BLaER1 treated with 17β-estradiol and CSF1 and Interleukin-3, amounts not matched to agents 10 nM and 100 nM (cell line): ENCODE measurements around the gene DNAH2.

Experiments used
- H3K27ac ChIP-seq, 11 experiments: shearing (Covaris generic); formaldehyde crosslinking; 2 replicates each; pipeline ENCODE4 v1.8.1; 2022
- H3K27me3 ChIP-seq, 11 experiments: shearing (Covaris generic); formaldehyde crosslinking; 2 replicates each; pipeline ENCODE4 v1.8.1; 2022
- H3K36me3 ChIP-seq, 11 experiments: shearing (Covaris generic); formaldehyde crosslinking; 2 replicates each; pipeline ENCODE4 v1.8.1; 2022
- H3K4me1 ChIP-seq, 10 experiments: shearing (Covaris generic); formaldehyde crosslinking; 2 replicates each; pipeline ENCODE4 v1.8.1; 2022
- H3K4me2 ChIP-seq, 11 experiments: shearing (Covaris generic); formaldehyde crosslinking; 2 replicates each; pipeline ENCODE4 v1.8.1; 2022
- H3K4me3 ChIP-seq, 10 experiments: shearing (Covaris generic); formaldehyde crosslinking; 2 replicates each; pipeline ENCODE4 v1.8.1; 2022
- H3K9ac ChIP-seq, 11 experiments: shearing (Covaris generic); formaldehyde crosslinking; 2 replicates each; pipeline ENCODE4 v1.8.1; 2022
- H3K9me3 ChIP-seq, 11 experiments: shearing (Covaris generic); formaldehyde crosslinking; replicated peaks in 1 of 11; 2 replicates each; pipeline ENCODE4 v1.8.1; 2022
- H4K20me1 ChIP-seq, 11 experiments: shearing (Covaris generic); formaldehyde crosslinking; 2 replicates each; pipeline ENCODE4 v1.8.1; 2022
- Cebpa-rat ChIP-seq, 11 experiments: shearing (Covaris generic); IDR thresholded peaks; 2 replicates each; pipeline ENCODE4 v1.8.1; 2022

DNAH2 gene

DNA sequence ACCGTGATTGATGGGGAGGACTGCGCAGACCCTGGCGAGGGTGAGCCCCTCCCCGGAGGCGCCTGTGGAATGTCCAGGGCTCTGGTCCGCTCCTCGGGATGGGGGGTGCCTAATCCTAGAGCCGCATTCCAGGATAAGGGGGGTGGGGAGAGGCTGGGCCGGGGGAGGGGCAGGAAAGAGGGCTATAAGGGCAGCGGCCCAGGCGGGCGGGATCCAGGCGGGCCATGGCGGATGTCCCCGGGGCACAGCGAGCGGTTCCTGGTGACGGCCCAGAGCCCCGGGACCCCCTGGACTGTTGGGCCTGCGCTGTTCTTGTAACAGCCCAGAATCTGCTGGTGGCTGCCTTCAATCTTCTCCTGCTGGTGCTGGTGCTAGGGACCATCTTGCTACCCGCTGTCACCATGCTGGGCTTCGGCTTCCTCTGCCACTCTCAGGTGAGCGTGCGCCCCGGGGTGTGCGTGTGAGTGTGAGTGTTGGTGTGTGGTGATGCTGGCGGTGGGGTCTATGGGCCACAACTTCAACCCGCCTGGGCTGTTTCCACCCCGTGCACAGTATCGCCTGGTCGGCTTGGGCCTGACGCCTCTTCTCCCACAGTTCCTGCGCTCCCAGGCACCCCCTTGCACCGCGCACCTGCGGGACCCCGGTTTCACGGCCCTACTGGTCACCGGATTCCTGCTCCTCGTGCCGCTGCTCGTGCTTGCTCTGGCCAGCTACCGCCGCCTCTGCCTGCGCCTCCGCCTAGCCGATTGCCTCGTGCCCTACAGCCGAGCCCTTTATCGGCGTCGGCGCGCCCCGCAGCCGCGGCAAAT, 137.5 kb downstream of the DNAH2 start, which contains the start of gene TMEM88:
TSS of gene TMEM88 (plus strand) at position 216 of the 809 bp plus-strand sequence. CDS start at position 225, 9 bp downstream.
- peak within 1 kb of the TSS; percentile 57 to 82 (median 73); a peak in 19 of 20 replicates for H3K4me3 ChIP-seq
- peak within 1 kb of the TSS; percentile 87 to 97 (median 94) for H3K9ac ChIP-seq
- H3K27me3 ChIP-seq = no peaks in the 10 kb centered on the region
- H4K20me1 ChIP-seq = peaks cover 26 to 56% (median 33%) of the 10 kb centered on the region in 11 experiments; a peak in 21 of 22 replicates
- peak within 1 kb of the TSS; percentile 80 to 99 (median 96); a peak in 21 of 22 replicates for H3K27ac ChIP-seq
- TF ChIP-seq Cebpa-rat (IDR thresholded peaks at IDR 0.05) = no peak
- H3K9me3 ChIP-seq = no peaks in the 10 kb centered on the region
- peak within 1 kb of the TSS; percentile 91 to 100 (median 98) for H3K4me2 ChIP-seq
- H3K36me3 ChIP-seq = peaks cover 47 to 68% (median 63%) of the 10 kb centered on the region in 11 experiments
- H3K4me1 ChIP-seq = peaks cover 46 to 64% (median 55%) of the 10 kb centered on the region in 10 experiments

DNA sequence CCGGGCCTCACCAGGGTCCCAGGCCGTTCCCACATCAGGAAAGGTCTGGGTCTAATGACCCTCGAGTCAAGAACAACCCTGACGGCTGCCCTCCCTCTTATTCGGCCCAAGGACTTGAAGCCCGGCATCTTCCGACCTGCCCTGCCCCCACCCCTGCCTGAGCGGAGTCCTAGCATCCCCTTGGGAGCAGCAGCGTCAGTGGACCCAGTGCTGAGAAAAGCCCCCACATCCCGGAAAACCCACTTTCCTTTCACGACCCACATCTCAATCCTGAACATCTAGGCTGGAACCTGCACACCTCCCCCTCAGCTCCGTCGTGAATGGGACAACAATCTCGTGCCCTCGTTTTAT, 138.1 kb downstream of the DNAH2 start:
- Histone ChIP-seq H3K9ac (peak overlapping the region; percentile 87 to 97 (median 94); a peak in 21 of 22 replicates), H3K9me3 (no peaks in the 10 kb centered on the region), H3K27ac (peak overlapping the region in 10 of 11 experiments; percentile 89 to 99 (median 96); a peak in 19 of 22 replicates), H3K4me3 (peak overlapping the region; percentile 57 to 82 (median 73); a peak in 17 of 20 replicates), H3K4me1 (peaks cover 46 to 63% (median 54%) of the 10 kb centered on the region in 10 experiments), H3K27me3 (no peaks in the 10 kb centered on the region), H3K36me3 (peaks cover 42 to 68% (median 62%) of the 10 kb centered on the region in 11 experiments), H3K4me2 (peak overlapping the region; percentile 91 to 100 (median 98)), H4K20me1 (peaks cover 20 to 50% (median 27%) of the 10 kb centered on the region in 11 experiments; a peak in 21 of 22 replicates)
- TF ChIP-seq Cebpa-rat (IDR thresholded peaks at IDR 0.05) = no peak

DNA sequence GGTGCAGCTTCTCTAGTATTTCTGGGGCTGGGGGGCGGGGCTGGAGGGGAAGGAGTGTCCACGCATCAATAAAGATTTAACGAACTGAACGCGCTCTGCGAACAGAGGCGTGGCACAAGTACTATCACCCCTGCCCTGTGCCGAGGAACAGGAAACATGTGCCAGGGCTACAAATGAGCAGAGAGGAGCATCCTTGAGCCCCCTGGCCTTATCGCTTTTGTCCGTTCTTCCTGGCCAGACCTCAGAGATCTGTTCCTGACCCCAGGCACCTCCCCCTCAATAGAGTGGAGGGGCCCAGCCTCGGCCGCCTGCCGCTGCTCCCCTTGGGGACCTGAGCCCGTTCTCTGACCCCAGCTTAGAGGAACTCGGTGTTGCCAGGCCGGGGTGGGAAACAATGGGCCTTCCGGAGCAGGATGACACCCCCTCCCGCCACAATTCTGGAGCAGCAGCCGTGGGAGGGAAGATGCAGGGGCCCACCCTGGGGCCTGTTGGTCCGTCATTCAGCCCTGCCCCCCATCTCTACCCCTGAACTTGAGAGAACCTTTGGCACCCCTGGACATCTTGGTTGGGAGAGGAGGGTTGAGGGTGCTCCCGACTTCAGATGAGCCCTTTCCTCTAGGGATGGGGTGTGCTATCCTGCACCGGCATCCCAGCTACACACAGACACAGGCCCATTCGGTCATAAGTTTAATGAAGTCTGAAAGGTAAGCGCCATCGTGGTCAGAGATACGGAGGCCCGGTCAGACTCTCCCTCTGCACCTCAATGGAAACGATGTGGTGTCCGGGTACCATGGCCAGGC, 138.7 kb downstream of the DNAH2 start:
- TF ChIP-seq Cebpa-rat (IDR thresholded peaks at IDR 0.05) = no peak
- Histone ChIP-seq H3K4me2 (peak overlapping the region; percentile 91 to 100 (median 98)), H3K9me3 (no peaks in the 10 kb centered on the region), H4K20me1 (peaks cover 14 to 44% (median 21%) of the 10 kb centered on the region in 11 experiments; a peak in 21 of 22 replicates), H3K4me1 (peaks cover 40 to 58% (median 49%) of the 10 kb centered on the region in 10 experiments), H3K9ac (peak overlapping the region; percentile 87 to 97 (median 94)), H3K27ac (peak overlapping the region; percentile 80 to 99 (median 96); a peak in 21 of 22 replicates), H3K36me3 (peaks cover 39 to 68% (median 62%) of the 10 kb centered on the region in 11 experiments), H3K4me3 (peak overlapping the region; percentile 57 to 82 (median 73)), H3K27me3 (no peaks in the 10 kb centered on the region)

DNA sequence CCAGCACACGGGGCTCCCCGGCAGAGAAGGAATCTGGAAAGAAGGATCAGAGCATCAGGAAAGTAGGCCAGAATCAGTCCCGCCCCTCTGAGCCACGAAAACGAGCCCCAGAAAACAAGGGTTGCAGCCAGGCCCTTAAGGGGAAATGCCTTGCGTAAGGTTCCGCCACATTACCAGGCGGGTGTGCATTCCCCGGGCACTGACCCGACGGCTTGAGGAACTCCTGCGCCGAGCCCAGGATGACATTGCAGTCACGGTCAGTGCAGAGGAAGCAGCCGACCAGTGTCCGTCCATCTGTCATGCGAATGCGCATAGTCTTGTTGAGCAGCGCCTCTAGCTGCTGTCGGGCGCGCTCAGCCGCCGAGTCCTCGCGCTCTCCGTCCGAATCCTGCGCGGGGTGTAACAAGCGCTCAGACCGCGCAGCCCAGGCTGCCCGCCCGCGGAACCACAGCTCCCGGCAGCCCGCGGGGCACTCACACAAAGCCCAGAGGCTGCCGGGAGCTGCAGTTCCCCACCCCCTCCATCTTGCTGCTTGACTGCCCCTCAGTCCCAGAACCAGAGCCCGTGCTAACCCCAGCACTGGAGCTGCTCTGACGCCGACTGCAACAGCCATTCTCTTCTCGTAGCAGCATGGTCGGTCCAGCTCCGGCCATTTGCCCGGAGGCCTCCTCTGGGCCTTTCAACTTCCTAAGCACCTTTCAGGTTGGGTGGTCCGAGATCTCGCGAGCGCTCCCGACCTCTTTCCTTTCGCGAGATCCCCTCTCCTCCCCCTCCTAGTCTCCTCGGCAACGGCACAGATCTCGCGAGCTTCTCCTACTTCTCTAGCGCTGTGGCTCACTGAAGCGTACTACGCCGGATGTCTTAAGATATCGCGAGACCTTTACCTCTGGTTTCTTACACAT, 139.5 kb downstream of the DNAH2 start, which contains the start of gene NAA38:
TSS of gene NAA38 (minus strand) at position 749 of the 902 bp plus-strand sequence. CDS start at position 653, 96 bp downstream.
- Histone ChIP-seq H3K27ac (peak within 1 kb of the TSS; percentile 80 to 99 (median 96)), H3K9ac (peak within 1 kb of the TSS; percentile 87 to 97 (median 94))

DNA sequence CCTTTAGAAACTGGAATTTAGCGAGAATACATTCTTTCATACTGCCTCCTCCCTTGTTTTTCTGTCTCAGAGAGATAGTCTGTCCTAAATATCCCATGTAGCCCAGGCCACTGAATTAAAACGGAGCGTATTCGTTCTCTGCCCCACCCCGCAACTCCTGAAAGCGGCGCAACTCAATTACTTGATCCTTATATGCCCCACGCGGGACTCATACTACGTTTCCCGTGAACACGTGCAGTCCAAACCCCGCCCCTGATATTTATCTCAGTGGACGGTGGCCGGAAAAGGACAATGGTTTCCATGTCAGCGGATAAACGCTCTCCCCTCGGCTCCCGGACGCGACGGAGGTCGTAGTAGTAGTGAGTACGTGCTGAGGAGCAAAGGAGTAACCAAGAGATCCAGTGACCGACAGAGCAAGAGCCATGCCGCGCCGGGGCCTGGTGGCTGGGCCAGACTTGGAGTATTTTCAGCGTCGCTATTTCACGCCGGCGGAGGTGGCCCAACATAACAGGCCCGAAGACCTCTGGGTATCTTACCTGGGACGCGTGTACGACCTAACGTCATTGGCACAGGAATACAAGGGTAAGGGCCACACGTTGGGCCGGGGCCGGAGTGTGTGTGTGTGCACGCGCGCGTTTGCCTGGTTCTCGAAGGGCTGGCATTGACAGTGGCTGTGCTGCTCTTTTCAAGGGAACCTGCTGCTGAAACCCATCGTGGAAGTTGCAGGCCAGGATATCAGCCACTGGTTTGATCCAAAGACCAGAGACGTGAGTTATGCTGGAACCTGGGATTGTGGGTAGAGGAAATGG, 140.4 kb downstream of the DNAH2 start, which contains the start of gene CYB5D1:
TSS of gene CYB5D1 (plus strand) at position 291 of the 809 bp plus-strand sequence. CDS start at position 423, 132 bp downstream.
- Histone ChIP-seq H3K4me2 (peak within 1 kb of the TSS; percentile 91 to 100 (median 98)), H4K20me1 (peaks cover 2 to 29% (median 7%) of the 10 kb centered on the region in 11 experiments; a peak in 16 of 22 replicates), H3K9me3 (no peaks in the 10 kb centered on the region), H3K27me3 (no peaks in the 10 kb centered on the region), H3K4me3 (peak within 1 kb of the TSS; percentile 57 to 82 (median 73)), H3K36me3 (peaks cover 25 to 61% (median 51%) of the 10 kb centered on the region in 11 experiments), H3K9ac (peak within 1 kb of the TSS; percentile 87 to 97 (median 94)), H3K27ac (peak within 1 kb of the TSS; percentile 80 to 99 (median 96)), H3K4me1 (peaks cover 31 to 45% (median 38%) of the 10 kb centered on the region in 10 experiments)
- no peak for TF ChIP-seq Cebpa-rat (IDR thresholded peaks at IDR 0.05)

More for the DNA sequence above, 139.5 kb downstream of the DNAH2 start, which contains the start of gene NAA38:
- peak in 9 of 11 experiments; percentile 45 to 73 (median 65); a peak in 9 of 22 replicates for TF ChIP-seq Cebpa-rat (IDR thresholded peaks at IDR 0.05)
- Histone ChIP-seq H3K4me2 (peak within 1 kb of the TSS; percentile 91 to 100 (median 98)), H4K20me1 (peaks cover 9 to 37% (median 14%) of the 10 kb centered on the region in 11 experiments; a peak in 20 of 22 replicates), H3K27me3 (no peaks in the 10 kb centered on the region), H3K4me1 (peaks cover 34 to 52% (median 43%) of the 10 kb centered on the region in 10 experiments), H3K4me3 (peak within 1 kb of the TSS; percentile 57 to 82 (median 73)), H3K36me3 (peaks cover 33 to 67% (median 59%) of the 10 kb centered on the region in 11 experiments), H3K9me3 (no peaks in the 10 kb centered on the region)

DNA sequence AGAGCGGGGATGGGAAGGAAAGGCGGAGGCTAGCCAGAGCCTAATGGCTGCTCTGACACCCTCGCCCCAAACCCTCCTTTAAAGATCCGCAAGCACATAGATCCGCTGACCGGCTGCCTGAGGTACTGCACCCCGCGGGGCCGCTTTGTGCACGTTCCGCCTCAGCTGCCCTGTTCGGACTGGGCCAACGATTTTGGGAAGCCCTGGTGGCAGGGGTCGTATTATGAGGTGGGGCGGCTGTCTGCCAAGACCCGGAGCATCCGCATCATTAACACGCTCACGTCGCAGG, 140.9 kb downstream of the DNAH2 start:
- Histone ChIP-seq H3K36me3 (peaks cover 19 to 61% (median 46%) of the 10 kb centered on the region in 11 experiments), H3K9ac (peak overlapping the region; percentile 87 to 97 (median 94)), H3K9me3 (no peaks in the 10 kb centered on the region), H3K4me3 (peak overlapping the region; percentile 57 to 82 (median 73)), H3K4me2 (peak overlapping the region; percentile 85 to 100 (median 98)), H3K27me3 (no peaks in the 10 kb centered on the region), H3K27ac (peak overlapping the region; percentile 80 to 99 (median 96); a peak in 21 of 22 replicates), H4K20me1 (peaks cover 0 to 23% (median 2%) of the 10 kb centered on the region in 11 experiments; a peak in 9 of 22 replicates), H3K4me1 (peaks cover 31 to 45% (median 38%) of the 10 kb centered on the region in 10 experiments)
- no peak for TF ChIP-seq Cebpa-rat (IDR thresholded peaks at IDR 0.05)

DNA sequence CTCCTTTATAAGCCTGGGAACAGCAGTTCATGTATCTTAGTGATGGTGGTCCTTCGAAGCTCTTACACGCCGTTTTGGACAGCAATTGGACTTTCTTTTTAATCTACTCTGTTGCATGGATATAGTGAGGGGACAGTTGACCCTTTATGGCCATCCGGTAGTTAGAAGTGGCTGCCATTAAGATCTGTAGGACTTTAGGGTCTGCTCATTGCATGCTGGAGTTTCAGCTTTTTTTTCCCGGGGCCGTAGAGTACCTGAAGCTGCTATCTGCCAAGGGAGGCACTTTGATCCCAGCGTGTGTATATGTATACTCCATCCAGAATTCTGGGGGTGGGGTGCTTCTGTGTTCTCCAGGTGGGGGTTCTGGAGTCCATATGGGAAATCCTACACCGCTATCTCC, 141.5 kb downstream of the DNAH2 start:
- no peak for TF ChIP-seq Cebpa-rat (IDR thresholded peaks at IDR 0.05)
- peak overlapping the region; percentile 85 to 100 (median 98) for H3K4me2 ChIP-seq
- peak overlapping the region in 9 of 11 experiments; percentile 89 to 99 (median 97); a peak in 14 of 22 replicates for H3K27ac ChIP-seq
- H4K20me1 ChIP-seq = peaks cover 0 to 18% (median 2%) of the 10 kb centered on the region in 11 experiments; a peak in 7 of 22 replicates
- no peaks in the 10 kb centered on the region for H3K9me3 ChIP-seq
- no peaks in the 10 kb centered on the region for H3K27me3 ChIP-seq
- H3K4me3 ChIP-seq = peak overlapping the region in 9 of 10 experiments; percentile 65 to 82 (median 74); a peak in 15 of 20 replicates
- peaks cover 31 to 45% (median 38%) of the 10 kb centered on the region in 10 experiments for H3K4me1 ChIP-seq
- peak overlapping the region; percentile 87 to 97 (median 94) for H3K9ac ChIP-seq
- H3K36me3 ChIP-seq = peaks cover 14 to 61% (median 42%) of the 10 kb centered on the region in 11 experiments; a peak in 20 of 22 replicates
